Muscle of leg (tissue), 11 donors: ENCODE data around the gene SIK3. TPM values are rescaled to one million over a fixed set of nuclear protein-coding genes. Genes with fewer than 3 reads are reported as not detected.
"Not testable (repeated sequence)": the region's sequence is repeated elsewhere in the genome, so short reads cannot be mapped to it uniquely, and the experiment has no call there.

Source experiments
- DNase-seq: peaks from one replicate; pipeline ENCODE4 v3.0.0; 2013
- H3K27ac ChIP-seq: one replicate; pipeline ENCODE4 v1.5.1; 2013; ENCODE audit warnings: mild to moderate bottlenecking, low read length, control low read depth
- H3K27me3 ChIP-seq: one replicate; pipeline ENCODE4 v1.6.1; 2013; ENCODE audit warnings: low read length; ENCODE audit not compliant: control insufficient read depth, insufficient read depth
- H3K36me3 ChIP-seq: one replicate; pipeline ENCODE4 v1.6.1; 2013; ENCODE audit warnings: low read length; ENCODE audit not compliant: control insufficient read depth, insufficient read depth
- H3K4me1 ChIP-seq: one replicate; pipeline ENCODE4 v1.6.1; 2013; ENCODE audit warnings: low read length; ENCODE audit not compliant: control insufficient read depth, insufficient read depth
- H3K4me3 ChIP-seq: one replicate; pipeline ENCODE4 v1.5.1; 2013; ENCODE audit warnings: low read length, control low read depth
- H3K9me3 ChIP-seq: replicated peaks from 2 replicates; pipeline ENCODE4 v1.6.1; 2013; ENCODE audit warnings: low read depth, low read length; ENCODE audit not compliant: control insufficient read depth
- WGBS: methylation state at CpG from one replicate; pipeline ENCODE4 v1.1.5; 2013; ENCODE audit warnings: missing lambda C conversion rate; ENCODE audit not compliant: insufficient coverage; 5-methylcytosine and 5-hydroxymethylcytosine counted together
- polyA plus RNA-seq, 8 donors: library from polyadenylated mRNA; unstranded; fragments of 120-200 nt; gene quantifications; one replicate each; pipeline versions ENCODE4 v1.2.1 to v1.2.3, GENCODE V29; 2013; ENCODE audit warnings: inconsistent platforms in 1 of 8, low replicate concordance in 1 of 8; ENCODE audit not compliant: insufficient read length in 8 of 8, insufficient read depth in 1 of 8
- total RNA-seq: library from RNA; stranded (reverse); fragments of 120-200 nt; gene quantifications from one replicate; pipeline ENCODE4 v1.2.4, GENCODE V29; 2013

Gene SIK3
- total and polyA plus RNA-seq, 9 donors = 20.0 to 35.0 (median 29.5) TPM

- H3K27me3 ChIP-seq = no peaks in the 10 kb centered on the region
- no peaks in the 10 kb centered on the region for H3K9me3 ChIP-seq
- no peaks in the 10 kb centered on the region for H3K4me1 ChIP-seq
- no peak overlapping the region for H3K27ac ChIP-seq
- no peak for DNase-seq
- H3K4me3 ChIP-seq = no peak overlapping the region
- H3K36me3 ChIP-seq = no peaks in the 10 kb centered on the region
Measured at GRCh38 chr11:117034901-117035300, 63.3 kb downstream of the SIK3 start.

- Histone ChIP-seq H3K4me3 (no peak overlapping the region), H3K36me3 (no peaks in the 10 kb centered on the region), H3K27ac (no peak overlapping the region), H3K9me3 (no peaks in the 10 kb centered on the region), H3K27me3 (no peaks in the 10 kb centered on the region), H3K4me1 (peaks cover 2% of the 10 kb centered on the region)
- WGBS = no CpG with 5 or more reads among the region's 6 CpGs
- DNase-seq = no peak
Measured at GRCh38 chr11:117026593-117027330, 71.5 kb downstream of the SIK3 start.

DNA sequence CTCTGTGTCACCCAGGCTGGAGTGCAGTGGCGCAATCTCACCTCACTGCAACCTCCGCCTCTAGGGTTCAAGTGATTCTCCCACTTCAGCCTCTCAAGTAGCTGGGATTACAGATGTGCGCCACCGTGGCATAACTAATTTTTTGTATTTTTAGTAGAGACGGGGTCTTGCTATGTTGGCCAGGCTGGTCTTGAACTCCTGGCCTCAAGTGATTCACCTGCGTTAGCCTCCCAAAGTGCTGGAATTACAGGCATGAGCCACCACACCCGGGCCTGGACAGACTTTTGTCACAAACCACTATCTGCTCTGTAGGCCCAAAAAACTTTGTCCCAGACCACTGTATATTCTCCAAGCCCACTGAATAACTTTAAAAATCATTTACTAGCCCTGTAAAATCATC is 74.5 kb downstream of the SIK3 start:
- not testable (repeated sequence) for H3K4me1 ChIP-seq, H3K9me3 ChIP-seq, H3K36me3 ChIP-seq, H3K27ac ChIP-seq, H3K4me3 ChIP-seq, H3K27me3 ChIP-seq, DNase-seq
- 100% methylated on average over 3 of the region's 7 CpGs for WGBS

DNA sequence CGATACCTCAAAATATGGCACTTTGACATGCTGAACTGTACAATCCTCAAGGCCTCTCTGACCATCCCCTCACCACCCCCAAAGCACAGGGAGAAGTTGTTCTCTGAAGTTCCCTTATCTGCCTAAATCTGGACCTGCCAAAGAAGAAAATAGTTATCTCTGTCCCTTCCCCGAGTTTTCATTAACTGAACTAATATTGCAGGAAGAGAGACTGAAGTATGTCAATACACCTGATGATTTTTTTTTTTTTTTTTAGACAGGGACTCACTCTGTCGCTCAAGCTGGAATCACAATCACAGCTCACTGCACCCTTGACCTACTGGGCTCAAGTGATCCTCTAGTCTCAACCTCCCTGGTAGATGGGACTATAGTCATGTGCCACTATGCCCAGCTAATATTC is 75.0 kb downstream of the SIK3 start:
- Histone ChIP-seq H3K27ac (no peak overlapping the region), H3K4me3 (no peak overlapping the region), H3K27me3 (no peaks in the 10 kb centered on the region), H3K36me3 (no peaks in the 10 kb centered on the region), H3K4me1 (peaks cover 2% of the 10 kb centered on the region), H3K9me3 (no peaks in the 10 kb centered on the region)
- no peak for DNase-seq
- WGBS = no CpG with 5 or more reads among the region's 3 CpGs

GRCh38 chr11:117022526-117022925 is 75.7 kb downstream of the SIK3 start:
- H3K9me3 ChIP-seq = no peaks in the 10 kb centered on the region
- no peak overlapping the region for H3K27ac ChIP-seq
- WGBS = no CpG with 5 or more reads among the region's 3 CpGs
- H3K4me1 ChIP-seq = peaks cover 2% of the 10 kb centered on the region
- no peak for DNase-seq
- H3K36me3 ChIP-seq = no peaks in the 10 kb centered on the region
- H3K4me3 ChIP-seq = no peak overlapping the region
- H3K27me3 ChIP-seq = no peaks in the 10 kb centered on the region

- peaks cover 2% of the 10 kb centered on the region for H3K4me1 ChIP-seq
Measured at GRCh38 chr11:117020869-117021564, 77.2 kb downstream of the SIK3 start.

DNA sequence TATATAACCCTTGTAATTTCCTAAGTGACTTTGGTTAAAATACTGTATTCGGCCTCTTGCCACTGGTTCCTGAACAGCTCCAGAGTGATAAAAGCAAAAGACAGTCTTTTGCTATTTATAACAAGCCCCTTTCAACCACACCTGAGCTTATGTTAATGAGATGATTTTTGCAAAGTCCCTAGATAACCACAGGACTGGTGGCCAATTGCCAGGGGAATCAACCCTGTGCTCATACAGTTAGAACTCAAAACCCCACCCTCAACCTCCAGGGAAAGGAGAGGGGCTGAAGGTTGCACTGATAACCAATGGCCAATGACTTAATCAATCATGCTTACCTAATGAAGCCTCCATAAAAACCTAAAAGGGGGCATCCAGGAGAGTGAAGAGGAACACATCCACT is 77.9 kb downstream of the SIK3 start:
- H3K27ac ChIP-seq = no peak overlapping the region
- H3K4me3 ChIP-seq = no peak overlapping the region
- WGBS = no CpG with 5 or more reads among the region's 1 CpG
- peaks cover 2% of the 10 kb centered on the region for H3K4me1 ChIP-seq
- no peaks in the 10 kb centered on the region for H3K36me3 ChIP-seq
- peaks cover 2% of the 10 kb centered on the region for H3K9me3 ChIP-seq
- DNase-seq = no peak
- no peaks in the 10 kb centered on the region for H3K27me3 ChIP-seq

More at GRCh38 chr11:117020869-117021564, 77.2 kb downstream of the SIK3 start:
- Histone ChIP-seq H3K4me3 (no peak overlapping the region), H3K36me3 (no peaks in the 10 kb centered on the region), H3K27ac (no peak overlapping the region), H3K9me3 (peaks cover 2% of the 10 kb centered on the region), H3K27me3 (no peaks in the 10 kb centered on the region)
- no CpG with 5 or more reads among the region's 6 CpGs for WGBS
- no peak for DNase-seq

DNA sequence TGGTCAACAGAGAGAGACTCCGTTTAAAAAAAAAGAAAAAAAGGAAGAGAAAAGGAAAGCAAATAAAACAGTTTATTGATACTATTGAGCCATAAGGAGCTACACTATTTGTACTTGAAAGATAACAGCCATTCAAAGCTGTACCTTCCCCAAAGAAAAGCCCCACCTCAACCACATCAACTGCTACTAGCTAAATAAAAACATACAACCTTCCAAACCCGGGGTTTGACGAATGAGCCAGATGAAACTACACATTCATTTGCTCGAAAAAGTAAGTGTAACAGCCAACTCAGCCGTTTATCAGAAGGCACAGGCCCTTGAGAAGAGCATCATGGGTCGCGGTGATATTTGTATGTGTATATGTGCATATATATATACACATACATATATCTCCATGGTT is 78.4 kb downstream of the SIK3 start:
- no CpG with 5 or more reads among the region's 7 CpGs for WGBS
- no peak overlapping the region for H3K4me3 ChIP-seq
- H3K4me1 ChIP-seq = peaks cover 2% of the 10 kb centered on the region
- H3K36me3 ChIP-seq = no peaks in the 10 kb centered on the region
- peaks cover 2% of the 10 kb centered on the region for H3K9me3 ChIP-seq
- H3K27ac ChIP-seq = no peak overlapping the region
- H3K27me3 ChIP-seq = no peaks in the 10 kb centered on the region
- no peak for DNase-seq

GRCh38 chr11:117017456-117017855 is 80.8 kb downstream of the SIK3 start:
- Histone ChIP-seq H3K27ac (no peak overlapping the region), H3K4me1 (no peaks in the 10 kb centered on the region), H3K4me3 (no peak overlapping the region), H3K9me3 (peaks cover 2% of the 10 kb centered on the region), H3K36me3 (no peaks in the 10 kb centered on the region), H3K27me3 (no peaks in the 10 kb centered on the region)
- WGBS = no CpG with 5 or more reads among the region's 1 CpG
- DNase-seq = no peak

- DNase-seq = no peak
- Histone ChIP-seq H3K27ac (no peak overlapping the region), H3K9me3 (peaks cover 2% of the 10 kb centered on the region), H3K4me1 (no peaks in the 10 kb centered on the region), H3K36me3 (no peaks in the 10 kb centered on the region), H3K4me3 (no peak overlapping the region), H3K27me3 (no peaks in the 10 kb centered on the region)
- WGBS = 100% methylated on average over 1 of the region's 4 CpGs
Measured at GRCh38 chr11:117016747-117017146, 81.5 kb downstream of the SIK3 start.
